CD14-positive monocyte (primary cell): Measurements from ENCODE around the gene TAGAP. TPM values are rescaled to one million over a fixed set of nuclear protein-coding genes. Genes with fewer than 3 reads are reported as not detected.
A peak's percentile ranks its signal among the peaks of the same experiment; 100 is the strongest.

Source experiments
- DNase-seq, 3 donors: peaks; one replicate each; pipeline ENCODE4 v3.0.0-alpha.2; 2011 to 2022
- H2AFZ ChIP-seq: 2 replicates; pipeline ENCODE4 v1.6.0; 2012; ENCODE audit warnings: mild to moderate bottlenecking, low read depth, low read length, inconsistent platforms; ENCODE audit not compliant: insufficient read depth, poor library complexity, severe bottlenecking
- H3K27ac ChIP-seq, 2 donors: 1 replicate in 1 of 2; 2 replicates in 1 of 2; pipeline ENCODE4 v1.5.1; 2012 to 2013; ENCODE audit warnings: low read length in 2 of 2, control low read depth in 1 of 2, inconsistent platforms in 1 of 2, low read depth in 1 of 2, mild to moderate bottlenecking in 1 of 2
- H3K27me3 ChIP-seq, 2 donors: one replicate each; pipeline versions ENCODE4 v1.6.0 to v1.6.1; 2011 to 2013; ENCODE audit warnings: low read length in 2 of 2; ENCODE audit not compliant: control insufficient read depth in 2 of 2, insufficient read depth in 2 of 2
- H3K36me3 ChIP-seq, 2 donors: replicated peaks in 1 of 2; 1 replicate in 1 of 2; 2 replicates in 1 of 2; pipeline versions ENCODE4 v1.5.1 to v1.6.1; 2012 to 2013; ENCODE audit warnings: low read length in 2 of 2, control low read depth in 1 of 2, inconsistent platforms in 1 of 2, mild to moderate bottlenecking in 1 of 2; ENCODE audit not compliant: insufficient read depth in 2 of 2, control insufficient read depth in 1 of 2
- H3K4me1 ChIP-seq, 2 donors: 1 replicate in 1 of 2; 2 replicates in 1 of 2; pipeline versions ENCODE4 v1.5.1 to v1.6.1; 2012 to 2013; ENCODE audit warnings: low read length in 2 of 2, control low read depth in 1 of 2, inconsistent platforms in 1 of 2, mild to moderate bottlenecking in 1 of 2, moderate library complexity in 1 of 2; ENCODE audit not compliant: insufficient read depth in 2 of 2, control insufficient read depth in 1 of 2
- H3K4me2 ChIP-seq: replicated peaks from 2 replicates; pipeline ENCODE3; 2012; ENCODE audit warnings: low read length, moderate library complexity, mild to moderate bottlenecking; ENCODE audit not compliant: poor library complexity, severe bottlenecking; ENCODE audit errors: extremely low read depth
- H3K4me3 ChIP-seq, 3 experiments: fragments of 200-600 bp in 1 of 3; sonication (generic) in 1 of 3; replicated peaks in 1 of 3; 1 replicate in 2 of 3; 2 replicates in 1 of 3; pipeline ENCODE4 v1.5.1; 2011 to 2013; ENCODE audit warnings: low read length in 3 of 3, mild to moderate bottlenecking in 3 of 3, control low read depth in 2 of 3, low read depth in 2 of 3, inconsistent platforms in 1 of 3, moderate library complexity in 1 of 3
- H3K79me2 ChIP-seq: 2 replicates; pipeline ENCODE4 v1.6.0; 2012; ENCODE audit warnings: mild to moderate bottlenecking, control low read depth, inconsistent platforms, low read length, moderate library complexity; ENCODE audit not compliant: insufficient read depth
- H3K9ac ChIP-seq: 2 replicates; pipeline ENCODE4 v1.6.0; 2017; ENCODE audit warnings: low read length, mild to moderate bottlenecking; ENCODE audit not compliant: insufficient read depth, poor library complexity, severe bottlenecking
- H3K9me3 ChIP-seq, 2 donors: replicated peaks in 1 of 2; 1 replicate in 1 of 2; 2 replicates in 1 of 2; pipeline versions ENCODE4 v1.5.1 to v1.6.1; 2012 to 2013; ENCODE audit warnings: low read length in 2 of 2, control low read depth in 1 of 2; ENCODE audit not compliant: control insufficient read depth in 1 of 2, insufficient read depth in 1 of 2
- H4K20me1 ChIP-seq: 2 replicates; pipeline ENCODE4 v1.6.0; 2012; ENCODE audit warnings: mild to moderate bottlenecking, low read length, control low read depth, moderate library complexity; ENCODE audit not compliant: insufficient read depth
- H3K27ac Mint-ChIP-seq, 7 donors: one replicate each; pipeline ENCODE4 v1.8.0; 2020; ENCODE audit warnings: mild to moderate bottlenecking in 7 of 7, mixed read lengths in 7 of 7, moderate library complexity in 6 of 7, inconsistent platforms in 2 of 7
- H3K27me3 Mint-ChIP-seq, 3 donors: one replicate each; pipeline ENCODE4 v1.8.0; 2021 to 2022; ENCODE audit warnings: low read depth in 3 of 3, mild to moderate bottlenecking in 3 of 3, mixed read lengths in 3 of 3, moderate library complexity in 3 of 3, inconsistent platforms in 1 of 3
- H3K36me3 Mint-ChIP-seq, 2 donors: one replicate each; pipeline ENCODE4 v1.8.0; 2020; ENCODE audit warnings: mixed read lengths in 2 of 2, inconsistent platforms in 1 of 2, mild to moderate bottlenecking in 1 of 2
- H3K4me1 Mint-ChIP-seq: one replicate; pipeline ENCODE4 v1.8.0; 2020; ENCODE audit warnings: mild to moderate bottlenecking, mixed read lengths
- H3K4me3 Mint-ChIP-seq, 2 donors: one replicate each; pipeline ENCODE4 v1.8.0; 2020; ENCODE audit warnings: mild to moderate bottlenecking in 2 of 2, mixed read lengths in 2 of 2, moderate library complexity in 1 of 2
- H3K9me3 Mint-ChIP-seq, 7 donors: one replicate each; pipeline ENCODE4 v1.8.0; 2020 to 2022; ENCODE audit warnings: mixed read lengths in 7 of 7, mild to moderate bottlenecking in 6 of 7, moderate library complexity in 6 of 7, inconsistent platforms in 2 of 7
- WGBS: methylation state at CpG from one replicate; pipeline ENCODE4 v1.1.5; 2013; ENCODE audit warnings: missing lambda C conversion rate; ENCODE audit not compliant: insufficient coverage; 5-methylcytosine and 5-hydroxymethylcytosine counted together
- intact Hi-C, 2 donors: fragments of 100-400 bp; cut with micrococcal nuclease; formaldehyde crosslinking; loops; one replicate each; pipeline versions ENCODE4 v1.15.0 to v1.15.1; 2023
- polyA plus RNA-seq, 3 donors: library from polyadenylated mRNA; depleted of rRNA in 1 of 3; unstranded in 2 of 3; stranded (reverse) in 1 of 3; fragments of 300-500 nt in 2 of 3; fragments of >200 nt in 1 of 3; fragmentation: Illumina TruSeq in 2 of 3; gene quantifications; 1 replicate in 2 of 3; 2 replicates in 1 of 3; pipeline ENCODE4 v1.2.3, GENCODE V29; 2012 to 2021
- TF ChIP-seq, protein P1 (sequence below): fragments of 200-600 bp; IDR thresholded peaks from one replicate; pipeline ENCODE4 v1.8.0; 2022; ENCODE audit warnings: antibody characterized with exemption, mild to moderate bottlenecking

Gene TAGAP
- polyA plus RNA-seq, 3 donors = 51.9 to 299 (median 59.1) TPM

DNA sequence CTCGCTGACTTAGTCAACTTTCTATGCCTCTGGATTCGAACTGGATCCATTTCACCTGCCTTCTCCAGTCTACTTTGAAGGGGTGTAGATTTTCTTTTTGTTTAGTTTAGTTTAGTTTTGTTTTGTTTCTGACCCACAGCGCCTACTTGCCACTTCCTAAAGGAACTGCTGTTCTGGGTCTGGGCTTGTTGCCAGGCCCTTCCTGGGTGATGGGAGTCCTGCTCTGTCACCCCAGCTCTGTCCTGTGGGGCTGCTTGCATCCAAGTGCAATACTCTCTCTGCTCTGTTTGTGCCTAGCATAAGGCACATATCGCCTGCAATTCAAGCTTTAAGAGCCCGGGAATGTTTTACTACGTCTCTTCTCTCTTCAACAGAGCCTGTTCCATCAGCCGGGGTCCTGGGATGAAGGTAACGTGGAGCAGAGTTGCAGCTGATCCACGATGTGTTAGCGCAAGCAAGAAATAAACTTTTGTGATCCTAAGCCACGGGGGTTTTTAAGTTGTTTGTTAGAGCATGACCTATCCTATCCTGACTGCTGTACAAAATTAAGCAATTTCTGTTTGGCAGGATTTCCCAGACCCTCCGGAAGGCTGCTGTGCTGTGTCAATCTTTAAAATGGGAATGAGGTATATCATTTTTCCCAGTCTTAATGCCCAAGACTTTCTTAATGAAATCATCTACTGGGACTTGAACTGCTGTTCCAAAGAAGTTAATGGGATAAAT lies 30.9 kb upstream of the TAGAP start:
- Mint-ChIP-seq H3K9me3 (peaks cover 0 to 1% (median 0%) of the 10 kb centered on the region in 7 donors), H3K4me1 (peaks cover 29% of the 10 kb centered on the region), H3K27me3 (peaks cover 0 to 2% (median 1%) of the 10 kb centered on the region in 3 donors), H3K36me3 (peaks cover 9 to 10% of the 10 kb centered on the region in 2 donors), H3K4me3 (no peak overlapping the region), H3K27ac (peak overlapping the region in 3 of 7 donors; percentile 44 to 69 (median 65))
- Histone ChIP-seq H2AFZ (no peak overlapping the region), H4K20me1 (no peaks in the 10 kb centered on the region), H3K36me3 (no peaks in the 10 kb centered on the region), H3K4me2 (no peak overlapping the region), H3K79me2 (no peaks in the 10 kb centered on the region), H3K4me1 (peaks cover 16 to 21% of the 10 kb centered on the region in 2 donors), H3K9ac (no peak overlapping the region), H3K27ac (no peak overlapping the region), H3K4me3 (no peak overlapping the region), H3K27me3 (no peaks in the 10 kb centered on the region), H3K9me3 (no peaks in the 10 kb centered on the region)
- intact Hi-C loops = no loop called here
- TF ChIP-seq, protein P1, sequence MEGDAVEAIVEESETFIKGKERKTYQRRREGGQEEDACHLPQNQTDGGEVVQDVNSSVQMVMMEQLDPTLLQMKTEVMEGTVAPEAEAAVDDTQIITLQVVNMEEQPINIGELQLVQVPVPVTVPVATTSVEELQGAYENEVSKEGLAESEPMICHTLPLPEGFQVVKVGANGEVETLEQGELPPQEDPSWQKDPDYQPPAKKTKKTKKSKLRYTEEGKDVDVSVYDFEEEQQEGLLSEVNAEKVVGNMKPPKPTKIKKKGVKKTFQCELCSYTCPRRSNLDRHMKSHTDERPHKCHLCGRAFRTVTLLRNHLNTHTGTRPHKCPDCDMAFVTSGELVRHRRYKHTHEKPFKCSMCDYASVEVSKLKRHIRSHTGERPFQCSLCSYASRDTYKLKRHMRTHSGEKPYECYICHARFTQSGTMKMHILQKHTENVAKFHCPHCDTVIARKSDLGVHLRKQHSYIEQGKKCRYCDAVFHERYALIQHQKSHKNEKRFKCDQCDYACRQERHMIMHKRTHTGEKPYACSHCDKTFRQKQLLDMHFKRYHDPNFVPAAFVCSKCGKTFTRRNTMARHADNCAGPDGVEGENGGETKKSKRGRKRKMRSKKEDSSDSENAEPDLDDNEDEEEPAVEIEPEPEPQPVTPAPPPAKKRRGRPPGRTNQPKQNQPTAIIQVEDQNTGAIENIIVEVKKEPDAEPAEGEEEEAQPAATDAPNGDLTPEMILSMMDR = no peak
- peak in 2 of 3 donors; percentile 41 to 47 for DNase-seq
- 84% methylated on average over 8 of the region's 12 CpGs for WGBS

DNA sequence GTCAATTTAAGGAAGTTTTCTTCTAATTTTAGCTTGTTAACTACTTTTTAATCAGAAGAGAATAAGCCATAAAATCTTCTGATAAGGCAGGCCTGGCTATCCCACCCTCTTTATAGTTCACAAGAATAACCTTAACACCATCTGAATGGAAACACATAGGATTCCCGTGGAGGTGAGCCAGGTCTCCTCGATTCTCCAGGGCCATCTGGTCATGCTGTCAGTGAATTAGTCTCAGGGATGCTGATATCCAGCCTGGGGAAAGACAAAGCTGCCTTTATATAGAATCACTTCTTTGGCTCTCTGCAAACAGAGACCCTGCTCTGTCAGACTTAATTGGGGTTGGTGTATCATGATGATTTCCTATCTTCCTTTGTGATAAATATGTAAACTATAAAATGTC lies 30.1 kb upstream of the TAGAP start:
- H3K4me1 Mint-ChIP-seq = peaks cover 23% of the 10 kb centered on the region

More for the DNA sequence above, 30.1 kb upstream of the TAGAP start:
- TF ChIP-seq, protein P1 = no peak
- intact Hi-C loops = no loop called here
- no peak overlapping the region for H3K27ac ChIP-seq
- H3K79me2 ChIP-seq = no peaks in the 10 kb centered on the region
- H3K4me2 ChIP-seq = no peak overlapping the region
- Mint-ChIP-seq H3K9me3 (peaks cover 0 to 1% (median 0%) of the 10 kb centered on the region in 7 donors), H3K36me3 (peaks cover 9 to 10% of the 10 kb centered on the region in 2 donors), H3K27me3 (peaks cover 0 to 2% (median 1%) of the 10 kb centered on the region in 3 donors), H3K27ac (peak overlapping the region in 1 of 7 donors; percentile 44), H3K4me3 (no peak overlapping the region)
- H3K4me1 ChIP-seq = peaks cover 10 to 13% of the 10 kb centered on the region in 2 donors
- no peaks in the 10 kb centered on the region for H3K9me3 ChIP-seq
- no peak for DNase-seq
- H3K36me3 ChIP-seq = no peaks in the 10 kb centered on the region
- no peaks in the 10 kb centered on the region for H3K27me3 ChIP-seq
- no peak overlapping the region for H2AFZ ChIP-seq
- H4K20me1 ChIP-seq = no peaks in the 10 kb centered on the region
- H3K9ac ChIP-seq = no peak overlapping the region
- 100% methylated on average over 2 of the region's 2 CpGs for WGBS
- no peak overlapping the region for H3K4me3 ChIP-seq
